MM.1S (cell line): ENCODE data around the gene SPATA25.
A peak's percentile ranks its signal among the peaks of the same experiment; 100 is the strongest.

Source experiments
- DNase-seq: peaks from one replicate; pipeline ENCODE4 v3.0.0-alpha.2; 2015
- H2AFZ ChIP-seq: fragments of 300-600 bp; sonication (generic); 2 replicates; pipeline ENCODE4 v1.6.0; 2016; ENCODE audit warnings: antibody characterized with exemption, low read length
- H3F3A ChIP-seq: fragments of 300-600 bp; sonication (generic); 2 replicates; pipeline ENCODE4 v1.6.1; 2016; ENCODE audit warnings: mild to moderate bottlenecking, antibody characterized with exemption, low read length, moderate library complexity, mixed read lengths; ENCODE audit not compliant: insufficient read depth
- H3K27ac ChIP-seq: fragments of 300-600 bp; sonication (generic); 2 replicates; pipeline ENCODE4 v1.5.1; 2016; ENCODE audit warnings: mild to moderate bottlenecking, low read length
- H3K27me3 ChIP-seq: fragments of 300-600 bp; sonication (generic); replicated peaks from 2 replicates; pipeline ENCODE4 v1.6.0; 2016; ENCODE audit warnings: low read length; ENCODE audit not compliant: insufficient read depth
- H3K36me3 ChIP-seq: fragments of 300-600 bp; sonication (generic); replicated peaks from 2 replicates; pipeline ENCODE4 v1.6.1; 2016; ENCODE audit warnings: mild to moderate bottlenecking, low read length, mixed read lengths; ENCODE audit not compliant: insufficient read depth
- H3K4me1 ChIP-seq: fragments of 300-600 bp; sonication (generic); 2 replicates; pipeline ENCODE4 v1.6.1; 2016; ENCODE audit warnings: low read length, mixed read lengths
- H3K4me2 ChIP-seq: fragments of 300-600 bp; sonication (generic); 2 replicates; pipeline ENCODE4 v1.6.0; 2016; ENCODE audit warnings: low read depth, low read length
- H3K4me3 ChIP-seq: fragments of 300-600 bp; sonication (generic); 2 replicates; pipeline ENCODE4 v1.5.1; 2016; ENCODE audit warnings: low read length, mixed read lengths
- H3K79me2 ChIP-seq: fragments of 300-600 bp; sonication (generic); 2 replicates; pipeline ENCODE4 v1.6.1; 2016; ENCODE audit warnings: mixed run types, low read length, mixed read lengths
- H3K9ac ChIP-seq: fragments of 300-600 bp; sonication (generic); 2 replicates; pipeline ENCODE4 v1.6.1; 2016; ENCODE audit warnings: low read length, mixed read lengths
- H3K9me2 ChIP-seq: fragments of 300-600 bp; sonication (generic); replicated peaks from 2 replicates; pipeline ENCODE4 v1.6.1; 2016; ENCODE audit warnings: mild to moderate bottlenecking, low read length, mixed read lengths; ENCODE audit not compliant: insufficient read depth
- H3K9me3 ChIP-seq: fragments of 300-600 bp; sonication (generic); replicated peaks from 2 replicates; pipeline ENCODE4 v1.6.1; 2016; ENCODE audit warnings: mild to moderate bottlenecking, low read length, mixed read lengths; ENCODE audit not compliant: insufficient read depth
- H4K20me1 ChIP-seq: fragments of 300-600 bp; sonication (generic); 2 replicates; pipeline ENCODE4 v1.6.1; 2016; ENCODE audit warnings: mild to moderate bottlenecking, low read length, moderate library complexity, mixed read lengths; ENCODE audit not compliant: insufficient read depth
- EZH2 ChIP-seq: fragments of 300-600 bp; sonication (generic); optimal IDR thresholded peaks from 2 replicates; pipeline ENCODE3; 2017; ENCODE audit warnings: low read depth, mild to moderate bottlenecking, antibody characterized with exemption, low read length, mixed read lengths
- EZH2phosphoT487 ChIP-seq: fragments of 300-600 bp; sonication (generic); IDR thresholded peaks from 2 replicates; pipeline ENCODE4 v1.6.1; 2018; ENCODE audit warnings: antibody characterized with exemption, low read length
- TF ChIP-seq, protein P1 (sequence below): fragments of 300-600 bp; sonication (generic); IDR thresholded peaks from 2 replicates; pipeline ENCODE4 v1.5.1; 2016; ENCODE audit warnings: antibody characterized with exemption, low read length, mixed read lengths

SPATA25 gene

DNA sequence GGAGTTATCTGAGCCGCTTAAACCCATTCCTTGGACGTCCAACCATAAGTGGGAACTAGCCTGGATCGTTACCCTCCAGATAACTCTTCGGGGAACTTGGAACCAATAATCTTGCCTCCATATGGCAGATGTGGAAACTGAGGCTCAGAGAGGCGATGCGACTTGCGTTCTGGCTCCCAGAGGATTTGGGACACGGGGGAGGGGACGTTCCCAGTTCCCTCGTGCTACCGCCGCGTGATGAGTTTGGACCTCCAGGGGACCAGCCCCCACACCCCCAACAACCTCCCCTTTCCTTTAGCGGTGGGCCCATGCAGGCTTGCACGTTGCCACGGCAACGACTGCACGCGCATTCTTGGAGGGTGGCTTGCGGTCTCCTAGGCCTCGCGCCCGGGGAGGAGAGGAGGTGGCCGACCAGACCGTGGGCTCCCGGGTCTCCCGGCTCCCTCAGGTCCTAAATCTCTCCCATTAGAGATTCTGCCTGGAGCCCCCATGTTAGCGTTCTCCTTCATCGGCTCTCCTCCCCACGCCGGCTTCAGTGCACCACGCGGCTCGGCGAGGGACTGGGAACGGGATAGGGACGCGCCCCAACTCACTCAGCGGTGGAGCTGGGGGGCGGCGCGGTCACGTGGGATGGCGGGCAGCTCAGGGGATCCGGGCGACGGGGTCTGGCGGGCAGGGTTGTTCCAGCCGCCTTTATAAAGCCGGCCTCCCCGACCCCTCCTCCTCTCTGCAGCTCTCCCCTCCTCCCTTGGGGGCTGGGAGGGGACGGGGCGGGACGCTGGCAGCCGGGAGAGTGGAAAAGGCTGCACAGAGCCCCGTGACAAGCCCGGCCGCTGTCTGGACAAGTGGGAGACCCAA is 24.3 kb upstream of the SPATA25 start, which contains the start of gene PLTP:
PLTP (minus strand) TSS at position 670 of the 858 bp plus-strand sequence. CDS start 703 bp downstream, outside the sequence.
- Histone ChIP-seq H3K36me3 (no peaks in the 10 kb centered on the region), H3K27ac (no peak within 1 kb of the TSS), H2AFZ (peak within 1 kb of the TSS; percentile 96), H3F3A (no peaks in the 10 kb centered on the region), H3K27me3 (peaks cover 14% of the 10 kb centered on the region; the same call in 1 of the 2 replicates), H3K4me3 (peak within 1 kb of the TSS; percentile 61), H3K9ac (peak within 1 kb of the TSS; percentile 36; the same call in 1 of the 2 replicates), H3K4me2 (peak within 1 kb of the TSS; percentile 99), H4K20me1 (no peaks in the 10 kb centered on the region), H3K9me2 (no peaks in the 10 kb centered on the region), H3K79me2 (no peaks in the 10 kb centered on the region), H3K9me3 (no peaks in the 10 kb centered on the region), H3K4me1 (peaks cover 3% of the 10 kb centered on the region; the same call in 1 of the 2 replicates)
- TF ChIP-seq, protein P1, sequence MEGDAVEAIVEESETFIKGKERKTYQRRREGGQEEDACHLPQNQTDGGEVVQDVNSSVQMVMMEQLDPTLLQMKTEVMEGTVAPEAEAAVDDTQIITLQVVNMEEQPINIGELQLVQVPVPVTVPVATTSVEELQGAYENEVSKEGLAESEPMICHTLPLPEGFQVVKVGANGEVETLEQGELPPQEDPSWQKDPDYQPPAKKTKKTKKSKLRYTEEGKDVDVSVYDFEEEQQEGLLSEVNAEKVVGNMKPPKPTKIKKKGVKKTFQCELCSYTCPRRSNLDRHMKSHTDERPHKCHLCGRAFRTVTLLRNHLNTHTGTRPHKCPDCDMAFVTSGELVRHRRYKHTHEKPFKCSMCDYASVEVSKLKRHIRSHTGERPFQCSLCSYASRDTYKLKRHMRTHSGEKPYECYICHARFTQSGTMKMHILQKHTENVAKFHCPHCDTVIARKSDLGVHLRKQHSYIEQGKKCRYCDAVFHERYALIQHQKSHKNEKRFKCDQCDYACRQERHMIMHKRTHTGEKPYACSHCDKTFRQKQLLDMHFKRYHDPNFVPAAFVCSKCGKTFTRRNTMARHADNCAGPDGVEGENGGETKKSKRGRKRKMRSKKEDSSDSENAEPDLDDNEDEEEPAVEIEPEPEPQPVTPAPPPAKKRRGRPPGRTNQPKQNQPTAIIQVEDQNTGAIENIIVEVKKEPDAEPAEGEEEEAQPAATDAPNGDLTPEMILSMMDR, result no peak
- no peak for TF ChIP-seq EZH2
- TF ChIP-seq EZH2phosphoT487, result no peak
- no peak for DNase-seq

DNA sequence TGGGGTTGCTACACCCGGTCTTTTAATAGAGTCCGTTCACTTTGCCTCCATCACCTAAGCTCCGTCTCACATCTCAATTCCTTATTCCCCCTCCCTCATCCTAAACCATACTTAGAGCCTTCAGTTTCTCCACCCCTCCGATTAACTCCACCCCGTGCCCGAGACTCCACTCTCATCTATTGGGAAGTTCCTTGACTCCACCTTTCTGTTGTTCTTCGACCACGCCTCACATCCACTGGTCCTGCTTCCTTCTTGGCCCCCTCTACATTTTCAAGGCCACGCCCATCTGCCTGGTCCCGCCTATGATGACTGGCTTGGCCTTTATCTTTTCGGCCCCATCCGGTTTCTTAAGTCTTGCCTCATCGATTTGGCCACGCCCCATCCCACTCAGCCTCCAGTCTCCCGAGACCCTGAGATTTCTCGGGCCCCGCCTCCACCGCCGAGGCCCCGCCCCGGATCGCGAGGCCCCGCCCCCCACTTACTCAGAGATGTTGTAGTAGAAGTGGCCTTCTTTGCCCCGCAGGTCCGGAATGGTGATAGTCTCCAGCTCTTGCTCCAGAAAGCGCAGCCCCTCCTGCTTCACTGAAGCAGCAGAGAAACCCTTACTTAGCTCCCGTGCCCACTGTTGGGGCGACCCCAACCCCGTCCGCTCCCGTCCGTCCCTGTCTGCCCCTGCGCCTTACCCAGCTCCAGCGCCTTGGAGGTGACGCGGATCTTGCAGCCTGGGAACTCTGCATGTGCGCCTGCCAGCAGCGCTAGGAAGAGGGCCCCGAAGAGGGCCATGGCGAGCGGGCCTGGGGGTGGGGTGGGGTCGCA is 23.5 kb upstream of the SPATA25 start:
- no peaks in the 10 kb centered on the region for H3K9me2 ChIP-seq
- peaks cover 3% of the 10 kb centered on the region; the same call in 1 of the 2 replicates for H3K4me1 ChIP-seq
- no peaks in the 10 kb centered on the region for H3K79me2 ChIP-seq
- TF ChIP-seq EZH2phosphoT487, result no peak
- H3K36me3 ChIP-seq, result no peaks in the 10 kb centered on the region
- peak overlapping the region; percentile 96 for H2AFZ ChIP-seq
- peaks cover 14% of the 10 kb centered on the region; the same call in 1 of the 2 replicates for H3K27me3 ChIP-seq
- H3K4me3 ChIP-seq, result peak overlapping the region; percentile 61
- no peak overlapping the region for H3K27ac ChIP-seq
- DNase-seq, result peak; percentile 98
- H3K9me3 ChIP-seq, result no peaks in the 10 kb centered on the region
- peak overlapping the region; percentile 99 for H3K4me2 ChIP-seq
- peak overlapping the region; percentile 36; the same call in 1 of the 2 replicates for H3K9ac ChIP-seq
- no peaks in the 10 kb centered on the region for H3F3A ChIP-seq
- H4K20me1 ChIP-seq, result no peaks in the 10 kb centered on the region

DNA sequence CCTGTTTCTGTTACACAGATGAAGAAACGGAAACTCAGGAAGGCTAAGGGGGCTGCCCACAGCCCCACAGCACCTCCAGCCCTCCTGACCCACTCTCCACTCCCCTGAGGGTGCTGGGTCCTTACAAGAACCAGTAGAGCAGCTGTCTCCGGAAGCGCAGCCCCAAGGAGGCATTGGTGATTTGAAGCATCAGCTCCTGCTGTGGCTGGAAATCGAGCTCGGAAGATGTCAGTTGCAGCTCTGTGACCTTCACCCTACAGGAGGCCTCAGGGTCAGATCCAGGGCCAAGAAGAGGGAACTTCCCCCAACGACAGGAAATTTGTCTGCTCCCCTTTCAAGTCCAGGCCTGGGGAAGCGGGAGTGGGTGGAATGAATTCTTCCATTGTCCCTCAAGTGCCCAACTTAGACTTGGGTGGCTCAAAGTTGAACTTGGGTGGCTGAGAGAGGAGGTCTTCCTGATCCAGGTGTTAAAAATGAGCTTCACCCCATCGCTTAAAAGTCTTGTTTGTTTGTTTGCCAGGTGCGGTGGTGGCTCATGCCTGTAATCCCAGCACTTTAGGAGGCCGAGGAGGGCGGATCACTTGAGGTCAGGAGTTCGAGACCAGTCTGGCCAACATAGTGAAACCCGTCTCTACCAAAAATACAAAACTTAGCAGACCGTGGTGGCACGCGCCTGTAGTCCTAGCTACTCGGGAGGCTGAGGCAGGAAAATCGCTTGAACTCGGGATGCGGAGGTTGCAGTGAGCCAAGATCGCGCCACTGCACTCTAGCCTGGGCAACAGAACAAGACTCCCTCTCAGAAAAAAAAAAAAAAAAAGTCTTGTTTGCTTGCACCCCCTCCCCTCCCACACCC is 22.6 kb upstream of the SPATA25 start:
- peaks cover 14% of the 10 kb centered on the region; the same call in 1 of the 2 replicates for H3K27me3 ChIP-seq
- DNase-seq, result no peak
- H3K9ac ChIP-seq, result no peak overlapping the region
- no peaks in the 10 kb centered on the region for H3K79me2 ChIP-seq
- peak overlapping the region; percentile 18; the same call in 1 of the 2 replicates for H3K4me3 ChIP-seq
- TF ChIP-seq EZH2phosphoT487, result no peak
- H3F3A ChIP-seq, result no peaks in the 10 kb centered on the region
- H3K27ac ChIP-seq, result no peak overlapping the region
- H2AFZ ChIP-seq, result peak overlapping the region; percentile 28
- H4K20me1 ChIP-seq, result no peaks in the 10 kb centered on the region
- H3K4me1 ChIP-seq, result peaks cover 3% of the 10 kb centered on the region; the same call in 1 of the 2 replicates
- no peaks in the 10 kb centered on the region for H3K36me3 ChIP-seq
- peak overlapping the region; percentile 99; the same call in 1 of the 2 replicates for H3K4me2 ChIP-seq
- H3K9me3 ChIP-seq, result no peaks in the 10 kb centered on the region
- H3K9me2 ChIP-seq, result no peaks in the 10 kb centered on the region
